Measurements from ENCODE around the gene KDM2B.

KDM2B gene

DNA sequence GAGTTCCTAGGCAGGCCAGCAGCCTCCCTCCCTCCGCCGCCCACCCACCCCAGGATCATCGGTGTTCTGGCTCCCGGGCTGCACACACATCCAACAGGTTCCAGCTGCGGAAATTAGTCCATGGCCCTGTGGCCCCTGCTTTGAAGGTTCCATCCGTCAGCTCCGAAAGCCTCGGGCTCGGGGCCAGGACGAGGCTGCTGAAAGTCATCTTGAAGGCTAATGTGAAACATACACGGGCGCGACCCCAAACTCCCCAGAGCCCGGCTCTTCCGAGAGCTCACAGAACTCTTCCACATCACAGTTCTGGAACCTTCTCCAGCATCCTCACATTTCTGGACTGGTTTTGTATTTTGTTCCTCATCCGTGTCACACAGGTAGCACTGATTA lies 19.8 kb downstream of the KDM2B start:
- Mint-ChIP-seq H3K4me3 (no peak overlapping the region), H3K27me3 (ENCODE audit: low read depth) (no peaks in the 10 kb centered on the region), H3K4me1 (ENCODE audit: low read depth) (peaks cover 6% of the 10 kb centered on the region), H3K36me3 (ENCODE audit: low read depth) (peaks cover 11% of the 10 kb centered on the region), H3K27ac (no peak overlapping the region), H3K9me3 (no peaks in the 10 kb centered on the region)
- DNase-seq (ENCODE audit: low spot score) = no peak

DNA sequence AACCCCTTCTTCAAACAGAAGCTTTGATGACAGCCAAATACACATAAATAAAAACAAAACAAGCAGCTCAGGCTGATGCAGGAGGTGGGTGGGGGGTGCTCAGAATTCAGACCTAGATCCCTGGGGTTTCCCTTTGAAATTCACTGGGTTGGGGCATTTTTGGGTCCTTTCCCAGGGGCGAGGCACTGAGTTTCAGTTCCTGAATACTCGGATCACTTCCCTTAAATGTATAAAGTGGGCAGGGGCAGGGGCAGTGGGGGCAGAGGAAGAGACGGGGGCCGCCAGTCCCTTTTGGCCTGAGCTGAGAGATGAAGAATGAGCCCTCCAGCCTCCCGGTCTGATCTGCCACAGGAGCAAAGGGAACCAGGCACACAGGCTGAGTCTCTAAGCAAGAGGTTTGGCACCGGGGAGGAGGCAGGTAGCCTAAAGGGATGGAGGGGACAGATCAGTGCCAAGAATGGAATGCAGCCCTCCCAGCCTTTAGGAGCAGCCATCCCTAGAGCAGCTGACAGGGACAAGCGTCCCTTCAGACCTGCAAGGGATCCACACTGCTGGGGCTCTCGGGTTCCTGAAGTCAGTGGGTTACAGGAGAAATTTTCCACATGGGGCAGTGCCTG lies 20.3 kb downstream of the KDM2B start:
- Mint-ChIP-seq H3K4me1 (ENCODE audit: low read depth) (peaks cover 6% of the 10 kb centered on the region), H3K9me3 (no peaks in the 10 kb centered on the region), H3K27me3 (ENCODE audit: low read depth) (no peaks in the 10 kb centered on the region), H3K36me3 (ENCODE audit: low read depth) (peaks cover 11% of the 10 kb centered on the region), H3K27ac (no peak overlapping the region), H3K4me3 (no peak overlapping the region)
- no peak for DNase-seq (ENCODE audit: low spot score)

- Mint-ChIP-seq H3K9me3 (no peaks in the 10 kb centered on the region), H3K4me1 (ENCODE audit: low read depth) (peaks cover 6% of the 10 kb centered on the region), H3K27me3 (ENCODE audit: low read depth) (no peaks in the 10 kb centered on the region), H3K36me3 (ENCODE audit: low read depth) (peaks cover 9% of the 10 kb centered on the region), H3K4me3 (no peak overlapping the region), H3K27ac (no peak overlapping the region)
- no peak for DNase-seq (ENCODE audit: low spot score)
Observed at GRCh38 chr12:121558956-121559355, 21.9 kb downstream of the KDM2B start.

GRCh38 chr12:121550974-121551634 lies 29.7 kb downstream of the KDM2B start:
- no peak overlapping the region for H3K27ac Mint-ChIP-seq
- DNase-seq (ENCODE audit: low spot score) = no peak
- H3K27me3 Mint-ChIP-seq (ENCODE audit: low read depth) = no peaks in the 10 kb centered on the region
- peaks cover 17% of the 10 kb centered on the region for H3K36me3 Mint-ChIP-seq (ENCODE audit: low read depth)
- no peaks in the 10 kb centered on the region for H3K9me3 Mint-ChIP-seq
- H3K4me3 Mint-ChIP-seq = no peak overlapping the region
- peaks cover 9% of the 10 kb centered on the region for H3K4me1 Mint-ChIP-seq (ENCODE audit: low read depth)

GRCh38 chr12:121549075-121549474 lies 31.7 kb downstream of the KDM2B start:
- Mint-ChIP-seq H3K4me3 (no peak overlapping the region), H3K4me1 (ENCODE audit: low read depth) (peaks cover 9% of the 10 kb centered on the region), H3K36me3 (ENCODE audit: low read depth) (peaks cover 21% of the 10 kb centered on the region), H3K27ac (no peak overlapping the region), H3K27me3 (ENCODE audit: low read depth) (no peaks in the 10 kb centered on the region), H3K9me3 (no peaks in the 10 kb centered on the region)
- no peak for DNase-seq (ENCODE audit: low spot score)

DNA sequence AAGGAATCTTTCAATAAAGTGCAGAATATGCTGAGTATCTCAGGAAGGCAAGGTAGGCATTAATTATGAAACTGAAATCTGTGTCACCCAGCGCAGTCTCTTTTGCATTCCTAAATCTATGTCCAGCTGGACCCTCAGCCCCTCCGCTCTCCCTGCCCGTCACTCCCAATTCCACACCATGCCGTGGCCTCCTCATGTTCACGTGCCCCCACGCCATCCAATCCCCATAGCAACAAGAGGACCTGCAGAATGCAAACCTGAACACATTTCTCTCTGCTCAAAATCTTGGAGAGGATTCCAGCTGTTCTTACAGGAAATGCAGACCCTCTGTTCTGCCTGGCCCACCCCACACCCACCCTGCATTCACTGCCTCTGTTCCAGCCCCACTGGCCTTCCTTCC lies 35.3 kb downstream of the KDM2B start:
- Mint-ChIP-seq H3K27me3 (ENCODE audit: low read depth) (no peaks in the 10 kb centered on the region), H3K4me1 (ENCODE audit: low read depth) (peaks cover 2% of the 10 kb centered on the region), H3K9me3 (no peaks in the 10 kb centered on the region), H3K4me3 (no peak overlapping the region), H3K27ac (no peak overlapping the region), H3K36me3 (ENCODE audit: low read depth) (peaks cover 15% of the 10 kb centered on the region)
- DNase-seq (ENCODE audit: low spot score) = no peak

- DNase-seq (ENCODE audit: low spot score) = no peak
- Mint-ChIP-seq H3K36me3 (ENCODE audit: low read depth) (peaks cover 14% of the 10 kb centered on the region), H3K4me1 (ENCODE audit: low read depth) (peaks cover 3% of the 10 kb centered on the region), H3K27ac (no peak overlapping the region), H3K4me3 (no peak overlapping the region), H3K9me3 (no peaks in the 10 kb centered on the region), H3K27me3 (ENCODE audit: low read depth) (no peaks in the 10 kb centered on the region)
Observed at GRCh38 chr12:121543786-121544185, 37.0 kb downstream of the KDM2B start.

- H3K36me3 Mint-ChIP-seq (ENCODE audit: low read depth) = peaks cover 7% of the 10 kb centered on the region
- peaks cover 21% of the 10 kb centered on the region for H3K4me1 Mint-ChIP-seq (ENCODE audit: low read depth)
- DNase-seq (ENCODE audit: low spot score) = no peak
- H3K27me3 Mint-ChIP-seq (ENCODE audit: low read depth) = no peaks in the 10 kb centered on the region
- no peak overlapping the region for H3K27ac Mint-ChIP-seq
- no peak overlapping the region for H3K4me3 Mint-ChIP-seq
- no peaks in the 10 kb centered on the region for H3K9me3 Mint-ChIP-seq
Observed at GRCh38 chr12:121539908-121540307, 40.9 kb downstream of the KDM2B start.

DNA sequence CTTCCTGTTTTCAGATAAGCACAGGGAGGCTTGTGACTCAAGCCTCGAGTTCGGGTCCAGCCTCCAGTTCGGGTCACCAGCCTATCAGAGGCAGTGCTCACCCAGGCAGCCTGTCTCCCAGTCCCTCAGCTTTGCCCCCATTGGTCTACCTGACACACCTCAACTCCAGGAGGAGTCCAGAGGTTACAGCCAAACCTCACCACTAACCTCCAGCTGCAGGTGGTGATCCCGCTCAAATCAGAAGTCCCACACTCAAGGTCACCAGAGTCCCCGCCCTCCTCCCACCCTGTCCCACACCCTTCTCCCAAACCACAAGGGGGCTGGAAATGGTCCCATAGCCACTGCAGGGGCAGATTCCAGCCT lies 42.1 kb downstream of the KDM2B start:
- peaks cover 23% of the 10 kb centered on the region for H3K4me1 Mint-ChIP-seq (ENCODE audit: low read depth)
- no peaks in the 10 kb centered on the region for H3K9me3 Mint-ChIP-seq
- H3K27ac Mint-ChIP-seq = peak overlapping the region; percentile 63
- H3K27me3 Mint-ChIP-seq (ENCODE audit: low read depth) = no peaks in the 10 kb centered on the region
- H3K36me3 Mint-ChIP-seq (ENCODE audit: low read depth) = peaks cover 12% of the 10 kb centered on the region
- H3K4me3 Mint-ChIP-seq = peak overlapping the region; percentile 84
- DNase-seq (ENCODE audit: low spot score) = no peak

- Mint-ChIP-seq H3K36me3 (ENCODE audit: low read depth) (peaks cover 16% of the 10 kb centered on the region), H3K4me1 (ENCODE audit: low read depth) (peaks cover 23% of the 10 kb centered on the region), H3K9me3 (no peaks in the 10 kb centered on the region), H3K27me3 (ENCODE audit: low read depth) (no peaks in the 10 kb centered on the region), H3K4me3 (peak overlapping the region; percentile 84), H3K27ac (peak overlapping the region; percentile 63)
- peak; percentile 39 for DNase-seq (ENCODE audit: low spot score)
Observed at GRCh38 chr12:121537814-121538698, 42.8 kb downstream of the KDM2B start.

DNA sequence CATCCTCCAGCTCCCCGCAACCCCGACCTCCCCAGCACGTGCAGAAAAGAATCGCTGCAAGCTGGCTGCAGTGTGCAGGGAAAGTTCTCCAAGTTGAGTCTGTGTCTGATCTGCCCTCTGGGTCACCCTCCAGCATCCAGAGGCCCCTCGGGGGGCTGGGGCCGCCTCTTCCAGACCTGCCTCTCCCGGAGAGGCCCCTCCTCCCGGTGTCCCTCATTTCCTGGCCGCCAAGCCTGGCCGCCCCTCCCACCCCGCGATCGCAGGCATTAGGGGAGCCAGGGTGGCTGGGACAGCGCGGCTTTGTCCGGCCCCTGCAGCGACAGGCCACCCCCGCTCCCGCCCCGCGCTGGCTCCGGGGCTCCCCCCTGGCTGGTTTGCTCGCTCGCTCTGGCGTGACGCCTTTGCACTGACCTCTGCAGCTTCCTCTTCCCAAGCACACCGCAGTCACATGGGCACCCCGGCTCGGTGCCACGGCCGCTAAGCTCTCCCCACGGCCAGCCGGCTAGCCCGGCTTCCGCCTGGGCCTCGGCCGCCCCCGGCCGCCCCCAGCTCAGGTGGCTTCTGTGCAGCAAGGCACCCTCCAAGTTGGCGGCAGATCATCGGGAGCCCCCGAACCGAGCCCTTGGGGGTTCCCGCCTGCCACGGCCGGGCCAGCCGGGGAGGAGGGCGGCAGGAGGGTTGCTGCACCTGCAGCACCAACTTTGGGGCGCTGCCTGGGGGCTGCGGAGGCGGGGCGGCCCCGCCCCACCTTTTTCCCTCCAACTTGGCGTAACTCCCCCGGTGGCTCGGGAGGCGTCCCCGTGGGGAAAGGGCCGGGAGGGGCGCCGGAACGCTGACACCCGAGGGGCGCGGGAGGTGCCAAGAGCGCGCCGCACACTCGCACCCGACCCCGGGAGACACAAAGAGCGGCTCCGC lies 43.7 kb downstream of the KDM2B start:
- peaks cover 22% of the 10 kb centered on the region for H3K4me1 Mint-ChIP-seq (ENCODE audit: low read depth)
- peaks cover 16% of the 10 kb centered on the region for H3K36me3 Mint-ChIP-seq (ENCODE audit: low read depth)
- peak; percentile 72 for DNase-seq (ENCODE audit: low spot score)
- no peaks in the 10 kb centered on the region for H3K9me3 Mint-ChIP-seq
- H3K4me3 Mint-ChIP-seq = peak overlapping the region; percentile 69
- H3K27me3 Mint-ChIP-seq (ENCODE audit: low read depth) = no peaks in the 10 kb centered on the region
- H3K27ac Mint-ChIP-seq = peak overlapping the region; percentile 71

DNA sequence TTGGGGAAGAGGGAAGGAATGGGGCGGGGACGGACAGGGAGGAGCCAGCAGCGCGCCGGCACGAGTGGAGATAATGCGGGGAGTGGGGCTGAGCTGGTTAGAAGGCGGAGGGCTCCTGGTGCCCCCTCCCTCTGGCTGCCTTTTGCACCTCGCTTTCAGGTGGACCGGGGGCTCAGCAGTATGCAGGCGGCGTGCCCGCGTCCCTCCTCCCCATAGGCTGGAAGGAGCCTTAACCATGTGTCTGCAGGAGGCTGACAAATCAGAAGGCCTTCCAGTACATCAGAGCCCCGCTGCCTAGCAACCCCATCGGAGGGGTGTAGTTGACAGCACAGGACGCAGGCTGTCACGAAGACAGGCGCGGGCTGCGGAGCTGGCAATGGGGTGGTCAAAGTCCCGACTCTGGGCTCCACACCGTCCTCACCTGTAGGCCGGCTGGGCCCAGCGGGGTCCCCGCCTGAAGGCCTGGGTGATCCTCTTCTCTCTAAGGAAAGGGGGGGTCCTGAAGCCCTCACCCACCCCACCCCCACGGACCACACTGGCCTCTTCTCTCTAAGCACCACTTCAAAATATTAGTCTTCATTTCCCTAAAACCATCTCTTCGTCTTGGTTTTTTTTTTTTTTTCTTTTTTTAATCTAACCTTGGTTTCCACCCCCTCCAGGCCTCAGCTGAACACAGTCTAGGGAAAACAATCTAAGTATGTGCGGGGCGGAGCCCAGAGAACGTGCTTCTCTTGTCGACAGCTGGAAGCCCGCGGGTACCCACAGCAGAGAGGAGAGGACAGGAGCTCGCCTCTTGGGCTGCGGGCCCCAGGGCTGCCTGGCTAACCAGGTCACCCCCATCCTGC lies 44.5 kb downstream of the KDM2B start:
- H3K36me3 Mint-ChIP-seq (ENCODE audit: low read depth) = peaks cover 15% of the 10 kb centered on the region
- no peaks in the 10 kb centered on the region for H3K9me3 Mint-ChIP-seq
- H3K27me3 Mint-ChIP-seq (ENCODE audit: low read depth) = no peaks in the 10 kb centered on the region
- peak; percentile 11 for DNase-seq (ENCODE audit: low spot score)
- peak overlapping the region; percentile 52 for H3K27ac Mint-ChIP-seq
- peak overlapping the region; percentile 69 for H3K4me3 Mint-ChIP-seq
- H3K4me1 Mint-ChIP-seq (ENCODE audit: low read depth) = peaks cover 24% of the 10 kb centered on the region

All from T-helper 2 cell treated with Interferon-gamma antibody and Interleukin-4, amounts not matched to agents 5 μg/mL and 100 μg/mL, for 36 hours (primary cell).